IMR-90 (cell line): ENCODE data around the gene FGGY. TPM values are rescaled to one million over a fixed set of nuclear protein-coding genes. Genes with fewer than 3 reads are reported as not detected.

ENCODE experiments used
- ATAC-seq: fragments of 200-7000 bp; cut with Tn5 transposase; 2 replicates; pipeline ENCODE4 v1.9.1; 2020; ENCODE audit warnings: low read depth, mild to moderate bottlenecking, moderate library complexity
- BruUV-seq: library from RNA; stranded (reverse); fragments of 400-500 nt; replicated peaks from 2 replicates; lab custom pipeline; 2021; lab: Mats Ljungman, UMichigan
- CTCF ChIA-PET: fragments of 300-600 bp; formaldehyde crosslinking; extraction: SDS; loops from one replicate; lab custom pipeline; 2021; ENCODE audit warnings: antibody characterized with exemption; lab: Yijun Ruan, JAX
- POLR2A ChIA-PET: fragments of 300-600 bp; sonication (Branson Sonifier 250); formaldehyde crosslinking; loops from one replicate; lab custom pipeline; 2022; ENCODE audit warnings: antibody characterized with exemption; ENCODE audit not compliant: unreplicated experiment; lab: Charles Lee
- DNase-seq: peaks from one replicate; pipeline ENCODE4 v3.0.0; 2013
- H2AFZ ChIP-seq: replicated peaks from 2 replicates; pipeline ENCODE3; 2013; ENCODE audit warnings: low read length, mild to moderate bottlenecking; ENCODE audit not compliant: poor library complexity
- H2AK5ac ChIP-seq: 2 replicates; pipeline ENCODE4 v1.6.1; 2013; ENCODE audit warnings: low read depth, low read length, inconsistent platforms
- H2AK9ac ChIP-seq: replicated peaks from 2 replicates; pipeline ENCODE3; 2013; ENCODE audit warnings: mild to moderate bottlenecking, low read depth, low read length, moderate library complexity; ENCODE audit not compliant: poor library complexity
- H2BK120ac ChIP-seq: 2 replicates; pipeline ENCODE4 v1.6.1; 2013; ENCODE audit warnings: low read depth, low read length, inconsistent platforms
- H2BK15ac ChIP-seq: 3 replicates; pipeline ENCODE4 v1.6.1; 2013; ENCODE audit warnings: low read depth, low read length, inconsistent platforms
- H2BK20ac ChIP-seq: 2 replicates; pipeline ENCODE4 v1.6.1; 2013; ENCODE audit warnings: low read depth, mild to moderate bottlenecking, inconsistent platforms, low read length, moderate library complexity
- H2BK5ac ChIP-seq: 2 replicates; pipeline ENCODE4 v1.6.1; 2013; ENCODE audit warnings: mild to moderate bottlenecking, low read depth, low read length, inconsistent platforms; ENCODE audit not compliant: poor library complexity, severe bottlenecking
- H3K14ac ChIP-seq: replicated peaks from 2 replicates; pipeline ENCODE4 v1.6.1; 2013; ENCODE audit warnings: low read depth, low read length, inconsistent platforms
- H3K18ac ChIP-seq: 2 replicates; pipeline ENCODE4 v1.6.1; 2013; ENCODE audit warnings: low read depth, low read length, control low read depth
- H3K23ac ChIP-seq: 2 replicates; pipeline ENCODE4 v1.6.1; 2013; ENCODE audit warnings: low read depth, low read length, inconsistent platforms
- H3K27ac ChIP-seq: 2 replicates; pipeline ENCODE4 v1.5.1; 2013; ENCODE audit warnings: mild to moderate bottlenecking, control low read depth, low read length; ENCODE audit not compliant: insufficient read depth
- H3K27me3 ChIP-seq: 2 replicates; pipeline ENCODE4 v1.6.1; 2013; ENCODE audit warnings: low read length; ENCODE audit not compliant: control insufficient read depth, insufficient read depth
- H3K36me3 ChIP-seq: 2 replicates; pipeline ENCODE4 v1.6.1; 2013; ENCODE audit warnings: low read length, mixed read lengths; ENCODE audit not compliant: control insufficient read depth, insufficient read depth
- H3K4ac ChIP-seq: 2 replicates; pipeline ENCODE4 v1.6.1; 2013; ENCODE audit warnings: low read depth, low read length, inconsistent platforms
- H3K4me1 ChIP-seq: 2 replicates; pipeline ENCODE4 v1.6.1; 2013; ENCODE audit warnings: low read length, mixed read lengths; ENCODE audit not compliant: control insufficient read depth, insufficient read depth
- H3K4me2 ChIP-seq: 2 replicates; pipeline ENCODE4 v1.6.1; 2013; ENCODE audit warnings: low read depth, mild to moderate bottlenecking, control low read depth, low read length, moderate library complexity
- H3K4me3 ChIP-seq: 2 replicates; pipeline ENCODE4 v1.5.1; 2013; ENCODE audit warnings: low read depth, mild to moderate bottlenecking, control low read depth, low read length, moderate library complexity; ENCODE audit not compliant: insufficient read depth
- H3K56ac ChIP-seq: 2 replicates; pipeline ENCODE4 v1.6.1; 2013; ENCODE audit warnings: low read length, inconsistent platforms; ENCODE audit not compliant: insufficient read depth; ENCODE audit errors: extremely low read depth
- H3K79me1 ChIP-seq, 2 experiments: 2 replicates each; pipeline ENCODE4 v1.6.1; 2013; ENCODE audit warnings: low read length in 2 of 2, inconsistent platforms in 1 of 2, low read depth in 1 of 2
- H3K9ac ChIP-seq: 2 replicates; pipeline ENCODE4 v1.6.1; 2013; ENCODE audit warnings: low read depth, low read length, control low read depth
- H3K9me1 ChIP-seq: 2 replicates; pipeline ENCODE4 v1.6.1; 2013; ENCODE audit warnings: low read length, inconsistent platforms; ENCODE audit not compliant: insufficient read depth
- H3K9me3 ChIP-seq: 2 replicates; pipeline ENCODE4 v1.6.1; 2013; ENCODE audit warnings: low read length; ENCODE audit not compliant: control insufficient read depth, insufficient read depth
- H4K20me1 ChIP-seq: 2 replicates; pipeline ENCODE4 v1.6.1; 2013; ENCODE audit warnings: low read length, inconsistent platforms; ENCODE audit not compliant: insufficient read depth
- H4K5ac ChIP-seq: 2 replicates; pipeline ENCODE4 v1.6.1; 2013; ENCODE audit warnings: mild to moderate bottlenecking, low read depth, low read length, control low read depth
- H4K8ac ChIP-seq, 2 experiments: 2 replicates each; pipeline ENCODE4 v1.6.1; 2013; ENCODE audit warnings: low read depth in 2 of 2, low read length in 2 of 2, control low read depth in 1 of 2, inconsistent platforms in 1 of 2
- H4K91ac ChIP-seq: 2 replicates; pipeline ENCODE4 v1.6.1; 2013; ENCODE audit warnings: low read depth, low read length, inconsistent platforms; ENCODE audit not compliant: insufficient read depth
- CHD1 ChIP-seq: IDR thresholded peaks from 2 replicates; pipeline ENCODE4 v1.6.1; 2012; ENCODE audit warnings: low read depth, low read length, improper control_type of control experiment
- RCOR1 ChIP-seq: IDR thresholded peaks from 2 replicates; pipeline ENCODE4 v1.6.1; 2012; ENCODE audit warnings: mild to moderate bottlenecking, low read length, improper control_type of control experiment; ENCODE audit not compliant: insufficient replicate concordance
- dilution Hi-C: fragments of 300-500 bp; cut with HindIII; formaldehyde crosslinking; loops from one replicate; pipeline ENCODE4 v1.14.3; 2018; ENCODE audit warnings: low sequenced_read_pairs; ENCODE audit not compliant: unreplicated experiment
- in situ Hi-C: fragments of 300-500 bp; cut with MboI; formaldehyde crosslinking; loops from 3 replicates; pipeline ENCODE4 v1.14.3; 2019; ENCODE audit warnings: low sequenced_read_pairs, inconsistent platforms, mixed read lengths
- intact Hi-C: fragments of 100-400 bp; cut with micrococcal nuclease; formaldehyde crosslinking; loops from 2 replicates; pipeline ENCODE4 v1.10.0; 2022
- polyA plus RNA-seq, 3 experiments: library from polyadenylated mRNA; depleted of rRNA; stranded (reverse); fragments of >200 nt; gene quantifications; 2 replicates each; pipeline ENCODE4 v1.2.3, GENCODE V29; 2012; ENCODE audit warnings: low replicate concordance in 1 of 3
- total RNA-seq: library from RNA; depleted of rRNA; stranded (reverse); fragments of >200 nt; gene quantifications from 2 replicates; pipeline ENCODE4 v1.2.3, GENCODE V29; 2012
- TF ChIP-seq, protein P1 (sequence below): fragments of 150-350 bp; IDR thresholded peaks from 2 replicates; pipeline ENCODE4 v1.6.1; 2016; ENCODE audit warnings: low read depth, mild to moderate bottlenecking, low read length, moderate library complexity, borderline replicate concordance

Gene FGGY
- total and polyA plus RNA-seq, 2 of the 4 experiments (the other 2 are of a cell fraction) = 5.6 to 14.0 TPM

DNA sequence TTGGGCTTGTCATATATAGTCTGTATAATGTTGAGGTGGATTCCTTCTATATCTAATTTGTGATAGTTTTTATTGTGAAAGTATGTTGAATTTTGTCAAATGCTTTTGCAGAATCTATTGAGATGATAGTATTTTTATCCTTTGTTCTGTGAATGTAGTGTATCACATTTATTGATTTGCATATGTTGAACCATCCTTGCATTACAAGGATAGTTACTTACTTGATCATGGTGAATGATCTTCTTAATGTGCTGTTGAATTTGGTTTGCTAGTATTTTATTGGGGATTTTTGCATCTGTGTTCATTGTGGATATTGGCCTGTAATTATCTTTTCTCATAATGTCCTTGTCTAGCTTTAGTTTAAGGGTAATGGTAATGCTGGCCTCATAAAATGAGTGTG lies 8.3 kb downstream of the FGGY start:
- Histone ChIP-seq H4K91ac (no peak overlapping the region), H4K5ac (no peak overlapping the region), H3K14ac (no peak overlapping the region), H3K56ac (no peak overlapping the region), H3K27me3 (no peaks in the 10 kb centered on the region), H3K4me2 (no peak overlapping the region), H2BK5ac (no peak overlapping the region), H2AK9ac (no peak overlapping the region), H3K27ac (no peak overlapping the region), H3K23ac (no peak overlapping the region), H3K4ac (no peak overlapping the region), H2BK120ac (no peak overlapping the region), H3K18ac (no peak overlapping the region), H2AK5ac (no peak overlapping the region), H3K9ac (no peak overlapping the region), H4K8ac (no peak overlapping the region), H3K36me3 (no peaks in the 10 kb centered on the region), H2BK15ac (no peak overlapping the region), H3K9me3 (peaks cover 2% of the 10 kb centered on the region; the same call in 1 of the 2 replicates), H3K4me3 (no peak overlapping the region), H2BK20ac (no peak overlapping the region), H3K4me1 (peaks cover 2% of the 10 kb centered on the region; the same call in 1 of the 2 replicates), H4K20me1 (no peaks in the 10 kb centered on the region), H2AFZ (no peak overlapping the region), H3K9me1 (no peaks in the 10 kb centered on the region), H3K79me1 (no peaks in the 10 kb centered on the region)
- ATAC-seq (no peak), DNase-seq (no peak)
- ChIA-PET POLR2A (no interaction called here), CTCF (no interaction called here)
- no TSS peak for BruUV-seq
- intact Hi-C loops = no loop called here
- dilution Hi-C loops = no loop called here
- in situ Hi-C loops = no loop called here
- TF ChIP-seq, protein P1, sequence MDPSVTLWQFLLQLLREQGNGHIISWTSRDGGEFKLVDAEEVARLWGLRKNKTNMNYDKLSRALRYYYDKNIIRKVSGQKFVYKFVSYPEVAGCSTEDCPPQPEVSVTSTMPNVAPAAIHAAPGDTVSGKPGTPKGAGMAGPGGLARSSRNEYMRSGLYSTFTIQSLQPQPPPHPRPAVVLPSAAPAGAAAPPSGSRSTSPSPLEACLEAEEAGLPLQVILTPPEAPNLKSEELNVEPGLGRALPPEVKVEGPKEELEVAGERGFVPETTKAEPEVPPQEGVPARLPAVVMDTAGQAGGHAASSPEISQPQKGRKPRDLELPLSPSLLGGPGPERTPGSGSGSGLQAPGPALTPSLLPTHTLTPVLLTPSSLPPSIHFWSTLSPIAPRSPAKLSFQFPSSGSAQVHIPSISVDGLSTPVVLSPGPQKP = no peak
- no peak for TF ChIP-seq CHD1
- no peak for TF ChIP-seq RCOR1
